ENCODE data around the gene CRYL1. TPM values are rescaled to one million over a fixed set of nuclear protein-coding genes. Genes with fewer than 3 reads are reported as not detected.

The CRYL1 gene, protein sequence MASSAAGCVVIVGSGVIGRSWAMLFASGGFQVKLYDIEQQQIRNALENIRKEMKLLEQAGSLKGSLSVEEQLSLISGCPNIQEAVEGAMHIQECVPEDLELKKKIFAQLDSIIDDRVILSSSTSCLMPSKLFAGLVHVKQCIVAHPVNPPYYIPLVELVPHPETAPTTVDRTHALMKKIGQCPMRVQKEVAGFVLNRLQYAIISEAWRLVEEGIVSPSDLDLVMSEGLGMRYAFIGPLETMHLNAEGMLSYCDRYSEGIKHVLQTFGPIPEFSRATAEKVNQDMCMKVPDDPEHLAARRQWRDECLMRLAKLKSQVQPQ
- total RNA-seq: 10 to 100 TPM; 20.1 to 22.8 TPM

DNA sequence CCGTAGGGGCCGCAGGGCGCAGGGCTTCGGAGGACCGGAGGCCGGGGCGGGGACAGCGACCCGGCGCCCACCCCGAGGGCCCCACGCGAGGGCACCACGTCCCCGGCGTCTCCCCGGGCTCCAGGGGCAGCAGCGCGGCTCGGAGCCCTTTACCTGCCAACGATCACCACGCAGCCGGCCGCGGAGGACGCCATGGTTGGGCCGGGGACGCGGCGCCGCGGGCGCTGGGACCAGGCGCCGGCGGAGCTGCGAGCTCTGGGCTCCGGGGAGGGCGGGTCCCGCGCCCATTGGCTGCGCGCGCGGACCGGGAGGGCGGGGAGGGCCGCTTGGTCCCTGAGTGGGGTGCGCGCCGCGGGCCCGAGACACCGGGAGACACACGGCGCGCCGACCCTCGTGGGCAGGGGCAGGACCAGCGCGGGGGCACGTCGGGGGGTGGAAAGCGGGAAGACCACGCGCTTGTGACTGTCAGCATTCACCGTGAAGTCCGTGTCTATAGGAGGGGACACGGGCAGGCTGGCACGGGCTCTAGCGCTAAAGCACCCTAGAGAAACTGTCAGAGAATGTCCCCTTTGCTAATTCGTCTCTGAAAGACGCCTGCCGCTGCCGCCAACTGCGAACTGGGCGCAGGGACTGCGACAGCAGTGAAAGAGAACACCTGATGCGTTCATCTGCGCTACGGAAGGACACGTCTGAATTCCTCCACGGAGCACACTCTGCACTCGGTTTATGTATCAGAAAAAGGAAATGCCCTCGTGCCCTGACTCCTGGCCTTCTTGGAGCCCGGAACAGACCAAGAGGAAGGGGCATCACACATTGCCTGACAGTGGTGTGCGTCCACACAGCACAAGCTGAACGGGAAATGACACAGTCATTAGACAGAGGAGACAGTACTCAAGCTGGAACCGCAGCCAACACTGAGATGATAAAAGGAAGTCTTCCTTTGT lies at the start of gene CRYL1:
Gene CRYL1 (minus strand): TSS at position 257 of the 944 bp plus-strand sequence. CDS start 63 bp downstream, at position 194.
- DNase-seq: peak; percentile 80
- no peaks in the 10 kb centered on the region for H3K27me3 Mint-ChIP-seq
- peak within 1 kb of the TSS; percentile 79 for H3K4me3 Mint-ChIP-seq
- peak within 1 kb of the TSS; percentile 77 for H3K27ac Mint-ChIP-seq
- ChIA-PET CTCF (interaction anchor here (0.9 to 1.6 kb wide), 2 partner anchors 33 to 178 kb away, joined by 3 to 6 read pairs; partner anchors contain the start of gene IL17D), POLR2A (interaction anchor here (0.6 to 1.9 kb wide), 16 partner anchors 10 to 541 kb away, joined by 3 to 7 read pairs (median 4); partner anchors contain the start of genes EEF1AKMT1, IFT88 and IL17D)
- H3K4me1 Mint-ChIP-seq: peaks cover 34% of the 10 kb centered on the region
- peaks cover 7% of the 10 kb centered on the region for H3K9me3 Mint-ChIP-seq
- H3K36me3 Mint-ChIP-seq (ENCODE audit: low read depth): peaks cover 5% of the 10 kb centered on the region

DNA sequence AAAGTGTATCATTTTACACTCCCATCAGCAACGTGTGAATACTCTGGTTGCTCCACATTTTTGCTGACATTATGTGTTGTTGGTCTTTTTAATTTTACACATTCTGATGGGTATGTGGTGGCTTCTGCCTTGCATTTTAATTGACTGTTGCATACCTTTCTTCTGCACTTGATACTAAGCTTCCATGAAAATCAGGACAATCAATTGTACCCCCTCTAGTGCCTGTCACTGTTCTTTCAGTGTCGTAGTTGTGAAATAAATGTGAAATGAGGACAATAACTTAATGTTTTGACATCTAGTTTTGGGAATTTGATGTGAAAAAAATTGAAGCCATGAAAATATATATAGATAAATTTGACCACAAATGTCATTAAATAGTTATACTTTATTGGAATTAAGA lies 48.0 kb upstream of the CRYL1 start:
- ChIA-PET POLR2A (interaction anchor here (0.9 kb wide), 1 partner anchor 10 kb away, joined by 3 read pairs; no protein-coding TSS in a partner anchor), CTCF (no interaction called here)
- H3K36me3 Mint-ChIP-seq (ENCODE audit: low read depth): peaks cover 24% of the 10 kb centered on the region
- peaks cover 2% of the 10 kb centered on the region for H3K9me3 Mint-ChIP-seq
- DNase-seq: no peak
- no peak overlapping the region for H3K4me3 Mint-ChIP-seq
- no peak overlapping the region for H3K27ac Mint-ChIP-seq
- no peaks in the 10 kb centered on the region for H3K27me3 Mint-ChIP-seq
- peaks cover 3% of the 10 kb centered on the region for H3K4me1 Mint-ChIP-seq

DNA sequence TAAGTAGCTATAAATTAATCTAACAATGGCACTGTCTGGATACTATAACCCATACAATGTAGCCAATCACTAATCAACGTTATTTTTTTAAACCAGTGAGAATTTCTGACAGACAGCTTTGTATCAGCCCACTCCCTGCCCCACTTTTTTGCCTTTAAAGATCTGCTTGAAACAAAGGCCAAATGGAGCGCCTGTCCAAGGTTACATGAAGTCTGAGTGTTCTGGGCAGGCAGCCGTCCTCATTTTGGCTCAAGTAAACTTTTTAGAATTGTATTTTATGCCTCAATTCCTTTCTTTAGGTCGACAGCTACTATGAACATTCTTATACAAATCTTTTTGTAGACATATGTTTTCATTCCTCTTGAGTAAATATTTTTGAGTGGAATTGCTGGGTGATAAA lies 47.5 kb upstream of the CRYL1 start:
- no peak for DNase-seq
- Mint-ChIP-seq H3K4me3 (no peak overlapping the region), H3K36me3 (ENCODE audit: low read depth) (peaks cover 21% of the 10 kb centered on the region), H3K4me1 (peaks cover 4% of the 10 kb centered on the region), H3K9me3 (peaks cover 2% of the 10 kb centered on the region), H3K27ac (no peak overlapping the region), H3K27me3 (no peaks in the 10 kb centered on the region)
- POLR2A ChIA-PET: interaction anchor here (0.9 to 1.1 kb wide), 2 partner anchors 9 to 48 kb away, joined by 3 read pairs; partner anchors contain the start of gene CRYL1
- CTCF ChIA-PET: no interaction called here

DNA sequence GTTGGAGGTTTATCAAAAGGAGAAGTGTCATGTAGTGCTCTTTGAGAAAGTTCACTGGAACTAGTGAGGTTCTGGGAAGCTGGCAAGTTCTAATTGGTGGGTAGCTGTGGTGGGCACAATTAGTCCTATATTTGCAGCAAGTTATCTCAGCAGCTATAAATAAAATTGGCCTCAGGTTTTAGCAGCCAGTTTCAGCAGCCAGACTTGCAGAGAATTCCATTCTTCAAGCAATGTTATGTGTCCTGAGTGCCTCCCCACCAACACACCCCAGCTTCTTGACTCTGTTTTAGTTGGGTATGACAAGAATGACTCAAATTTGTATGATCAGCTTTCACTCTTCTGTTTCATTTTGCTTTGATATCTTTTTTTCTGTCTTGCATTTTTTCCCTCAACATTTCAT lies 46.0 kb upstream of the CRYL1 start:
- H3K36me3 Mint-ChIP-seq (ENCODE audit: low read depth): peaks cover 17% of the 10 kb centered on the region
- no peak overlapping the region for H3K27ac Mint-ChIP-seq
- peaks cover 2% of the 10 kb centered on the region for H3K9me3 Mint-ChIP-seq
- peaks cover 12% of the 10 kb centered on the region for H3K4me1 Mint-ChIP-seq
- CTCF ChIA-PET: interaction anchor here (1.4 kb wide), 1 partner anchor 257 kb away, joined by 3 read pairs; no protein-coding TSS in a partner anchor
- DNase-seq: no peak
- H3K27me3 Mint-ChIP-seq: no peaks in the 10 kb centered on the region
- POLR2A ChIA-PET: interaction anchor here (1.6 kb wide), 1 partner anchor 45 kb away, joined by 3 read pairs; no protein-coding TSS in a partner anchor
- no peak overlapping the region for H3K4me3 Mint-ChIP-seq

DNA sequence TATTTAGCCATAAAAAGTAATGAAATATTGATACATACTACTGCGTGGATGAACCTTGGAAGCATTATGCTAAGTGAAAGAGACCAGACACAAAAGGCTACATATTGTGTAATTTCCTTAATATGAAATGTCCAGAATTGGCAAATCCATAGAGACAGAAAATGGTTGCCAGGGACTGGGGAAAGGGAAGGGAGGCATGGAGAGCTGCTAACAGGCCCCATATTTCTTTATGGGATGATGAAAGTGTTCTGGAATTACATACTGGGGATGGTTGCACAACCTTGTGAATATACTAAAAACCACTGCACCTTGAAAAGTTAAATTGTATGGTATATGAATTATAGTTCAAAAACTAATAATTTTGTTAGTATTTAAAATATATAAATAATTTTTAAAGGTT lies 44.9 kb upstream of the CRYL1 start:
- H3K4me3 Mint-ChIP-seq: no peak overlapping the region
- DNase-seq: no peak
- ChIA-PET POLR2A (no interaction called here), CTCF (no interaction called here)
- H3K27me3 Mint-ChIP-seq: no peaks in the 10 kb centered on the region
- peaks cover 2% of the 10 kb centered on the region for H3K9me3 Mint-ChIP-seq
- H3K4me1 Mint-ChIP-seq: peaks cover 17% of the 10 kb centered on the region
- peaks cover 9% of the 10 kb centered on the region for H3K36me3 Mint-ChIP-seq (ENCODE audit: low read depth)
- no peak overlapping the region for H3K27ac Mint-ChIP-seq

DNA sequence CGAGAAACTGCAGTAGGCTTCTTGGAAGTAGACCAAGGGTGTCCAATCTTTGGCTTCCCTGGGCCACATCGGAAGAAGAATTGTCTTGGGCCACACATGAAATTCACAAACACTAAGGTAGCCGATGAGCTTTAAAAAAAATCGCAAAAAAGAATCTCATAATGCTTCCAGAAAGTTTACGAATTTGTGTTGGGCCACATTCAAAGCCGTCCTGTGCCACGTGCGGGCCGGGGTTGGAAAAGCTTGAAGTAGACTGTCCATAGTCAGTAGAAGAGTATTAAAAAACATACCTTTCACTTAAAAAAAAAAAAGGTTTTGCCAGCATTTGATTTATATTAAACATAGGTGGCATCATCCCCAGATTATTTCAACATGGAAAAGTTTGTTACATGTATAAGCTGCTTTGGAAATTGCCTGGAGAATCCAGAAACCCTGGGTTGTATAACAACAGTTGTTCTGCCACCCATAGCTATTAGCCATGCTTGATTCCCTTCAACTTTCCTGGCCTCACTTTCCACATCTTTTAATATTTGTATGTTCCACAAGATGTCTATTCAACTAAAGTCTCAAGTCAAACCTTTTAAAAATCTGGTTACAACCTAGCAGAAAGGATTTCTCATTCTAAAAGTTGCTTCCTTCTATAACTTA lies 42.3 kb upstream of the CRYL1 start:
- peak overlapping the region; percentile 84 for H3K4me3 Mint-ChIP-seq
- peaks cover 16% of the 10 kb centered on the region for H3K9me3 Mint-ChIP-seq
- H3K4me1 Mint-ChIP-seq: peaks cover 20% of the 10 kb centered on the region
- no peak for DNase-seq
- H3K36me3 Mint-ChIP-seq (ENCODE audit: low read depth): peaks cover 17% of the 10 kb centered on the region
- ChIA-PET CTCF (interaction anchor here (0.9 to 1.8 kb wide), 4 partner anchors 14 to 145 kb away, joined by 3 to 4 read pairs (median 4); no protein-coding TSS in a partner anchor), POLR2A (interaction anchor here (0.8 to 1.0 kb wide), 2 partner anchors 14 to 206 kb away, joined by 3 read pairs; partner anchors contain the start of gene EEF1AKMT1)
- no peaks in the 10 kb centered on the region for H3K27me3 Mint-ChIP-seq
- peak overlapping the region; percentile 75 for H3K27ac Mint-ChIP-seq

DNA sequence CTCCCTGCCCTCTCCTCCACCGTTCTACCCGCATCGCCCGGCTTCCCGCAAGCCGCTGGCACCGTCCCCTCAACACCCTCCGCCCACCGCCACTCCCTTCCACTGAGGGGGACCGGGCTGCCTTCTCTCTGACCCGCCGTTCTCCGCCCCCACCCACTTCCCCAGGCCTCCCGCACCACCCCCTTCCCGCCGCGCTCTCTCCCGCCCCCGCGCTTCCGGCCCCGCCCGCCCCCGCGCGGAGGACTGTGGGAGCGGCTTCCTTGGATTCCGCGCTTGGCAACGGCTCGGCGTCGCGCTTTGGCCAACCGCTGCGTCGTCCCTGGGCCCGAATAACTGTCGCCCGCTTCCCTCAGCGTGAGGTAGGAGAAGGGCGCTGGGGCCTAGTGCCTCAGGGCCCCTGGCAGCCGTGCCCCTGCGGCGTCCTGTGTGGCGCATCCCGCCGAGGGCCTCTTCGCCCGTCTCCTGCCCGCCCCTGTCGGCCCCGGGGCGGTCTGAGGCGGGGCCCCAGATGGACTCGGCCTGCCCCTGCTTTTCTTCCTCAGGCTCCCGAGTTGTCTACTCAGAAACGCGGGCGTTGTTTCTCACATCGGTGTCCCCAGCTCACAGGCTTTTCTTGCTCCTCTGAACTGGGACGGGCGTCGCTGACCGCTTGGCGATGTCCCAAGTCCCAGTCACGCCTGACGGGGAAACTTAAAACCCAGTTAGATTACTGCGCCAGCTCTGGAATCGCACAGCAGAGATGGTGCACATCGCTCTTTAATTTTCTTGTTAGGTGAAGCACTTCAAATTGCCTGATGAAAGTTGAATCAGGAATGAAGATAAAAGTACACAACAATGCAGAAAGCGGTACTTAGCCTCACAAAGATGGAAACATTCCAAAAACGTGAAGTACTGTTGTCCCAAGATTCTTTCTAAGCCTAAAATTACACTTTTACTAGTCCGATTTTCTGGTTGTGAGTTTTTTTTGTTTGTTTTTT lies 41.5 kb upstream of the CRYL1 start, which contains the start of gene IFT88:
Gene IFT88 (plus strand): TSS at position 260 of the 977 bp plus-strand sequence. CDS start 7,229 bp downstream, outside the sequence.
- peak; percentile 88 for DNase-seq
- peak within 1 kb of the TSS; percentile 80 for H3K27ac Mint-ChIP-seq
- CTCF ChIA-PET: interaction anchor here (0.9 to 1.8 kb wide), 3 partner anchors 13 to 145 kb away, joined by 3 to 4 read pairs (median 4); no protein-coding TSS in a partner anchor
- POLR2A ChIA-PET: interaction anchor here (1.0 to 1.5 kb wide), 4 partner anchors 14 to 206 kb away, joined by 3 to 4 read pairs (median 4); partner anchors contain the start of genes CRYL1 and EEF1AKMT1
- H3K27me3 Mint-ChIP-seq: no peaks in the 10 kb centered on the region
- peaks cover 16% of the 10 kb centered on the region for H3K9me3 Mint-ChIP-seq
- peaks cover 14% of the 10 kb centered on the region for H3K36me3 Mint-ChIP-seq (ENCODE audit: low read depth)
- peak within 1 kb of the TSS; percentile 84 for H3K4me3 Mint-ChIP-seq
- peaks cover 20% of the 10 kb centered on the region for H3K4me1 Mint-ChIP-seq

DNA sequence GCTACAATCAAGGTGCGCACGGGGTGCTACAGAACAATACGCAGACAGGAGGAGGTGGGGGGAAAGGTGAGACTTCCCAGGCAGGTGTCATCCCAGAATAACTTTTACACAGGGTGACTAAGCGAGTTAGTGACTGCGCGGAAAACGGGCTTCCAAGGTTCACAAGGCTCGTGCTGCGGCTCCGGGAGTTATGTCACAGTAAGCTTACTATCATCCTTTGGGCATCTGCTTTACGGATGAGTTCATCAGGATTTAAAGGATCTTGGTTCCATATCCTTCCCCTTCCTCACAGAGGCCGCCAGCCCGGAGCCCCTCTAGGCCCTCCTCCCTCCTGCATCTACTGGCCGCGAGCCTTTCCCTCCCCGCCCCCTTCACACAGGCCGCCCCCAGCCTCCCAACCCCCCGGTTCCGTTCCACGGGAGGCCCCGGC lies 40.8 kb upstream of the CRYL1 start:
- DNase-seq: no peak
- H3K4me3 Mint-ChIP-seq: peak overlapping the region; percentile 84
- H3K27me3 Mint-ChIP-seq: no peaks in the 10 kb centered on the region
- H3K4me1 Mint-ChIP-seq: peaks cover 20% of the 10 kb centered on the region
- POLR2A ChIA-PET: interaction anchor here (1.0 to 1.5 kb wide), 3 partner anchors 13 to 147 kb away, joined by 3 to 4 read pairs (median 4); partner anchors contain the start of gene CRYL1
- CTCF ChIA-PET: interaction anchor here (1.2 kb wide), 1 partner anchor 138 kb away, joined by 3 read pairs; no protein-coding TSS in a partner anchor
- peaks cover 14% of the 10 kb centered on the region for H3K36me3 Mint-ChIP-seq (ENCODE audit: low read depth)
- peak overlapping the region; percentile 80 for H3K27ac Mint-ChIP-seq
- H3K9me3 Mint-ChIP-seq: peaks cover 16% of the 10 kb centered on the region

DNA sequence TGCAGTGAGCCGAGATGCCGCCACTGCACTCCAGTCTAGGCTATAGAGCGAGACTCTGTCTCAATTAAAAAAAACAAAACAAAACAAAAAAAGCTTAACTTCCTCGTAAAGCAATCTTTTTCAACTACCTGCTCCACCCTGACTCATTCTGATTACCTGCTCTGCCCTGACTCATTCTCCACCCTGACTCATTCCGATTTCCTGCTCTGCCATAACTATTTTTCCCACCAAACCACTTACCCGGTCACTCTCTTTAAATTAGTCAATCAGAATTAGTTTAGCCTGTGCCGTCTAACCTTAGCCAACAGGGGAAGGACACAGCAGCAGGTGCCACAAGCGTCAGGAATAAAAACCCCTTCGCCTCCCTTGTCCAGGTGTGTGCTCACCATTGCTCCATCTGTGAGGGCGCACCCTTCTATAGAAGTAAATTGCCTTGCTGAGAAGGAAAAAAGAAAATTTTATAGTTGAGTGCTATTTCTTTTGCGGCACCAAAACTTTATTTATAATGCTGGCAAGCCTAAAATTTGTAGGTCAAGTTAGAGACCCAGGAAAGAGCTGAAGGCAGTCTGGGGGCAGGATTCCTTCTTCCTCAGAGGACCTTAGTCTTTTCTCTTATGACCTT lies 39.6 kb upstream of the CRYL1 start:
- CTCF ChIA-PET: interaction anchor here (1.2 kb wide), 1 partner anchor 139 kb away, joined by 3 read pairs; no protein-coding TSS in a partner anchor
- peaks cover 14% of the 10 kb centered on the region for H3K36me3 Mint-ChIP-seq (ENCODE audit: low read depth)
- POLR2A ChIA-PET: interaction anchor here (1.6 kb wide), 1 partner anchor 39 kb away, joined by 5 read pairs; the partner anchor contains the start of gene CRYL1
- H3K9me3 Mint-ChIP-seq: peaks cover 16% of the 10 kb centered on the region
- H3K4me1 Mint-ChIP-seq: peaks cover 17% of the 10 kb centered on the region
- DNase-seq: no peak
- no peak overlapping the region for H3K27ac Mint-ChIP-seq
- no peaks in the 10 kb centered on the region for H3K27me3 Mint-ChIP-seq
- H3K4me3 Mint-ChIP-seq: no peak overlapping the region

DNA sequence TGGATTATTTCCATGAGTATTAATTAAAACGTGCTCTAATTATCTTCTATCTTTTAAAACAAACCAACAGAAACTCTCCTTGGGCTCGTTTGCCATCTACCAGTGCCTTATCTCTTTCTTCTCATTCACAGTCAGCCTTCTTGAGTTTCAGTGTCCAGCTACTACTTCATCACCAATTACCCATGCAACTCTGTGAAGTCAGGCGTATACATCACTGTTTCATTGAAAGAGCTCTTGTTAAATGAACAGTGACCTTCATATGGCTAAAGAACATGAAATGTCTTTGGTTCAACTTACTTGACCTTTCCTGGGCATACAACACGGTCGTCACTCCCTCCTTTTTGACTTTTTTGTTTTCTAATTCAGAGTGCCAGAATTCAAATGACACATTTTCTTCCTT lies 36.1 kb upstream of the CRYL1 start:
- H3K4me1 Mint-ChIP-seq: peaks cover 8% of the 10 kb centered on the region
- H3K36me3 Mint-ChIP-seq (ENCODE audit: low read depth): peaks cover 14% of the 10 kb centered on the region
- ChIA-PET POLR2A (no interaction called here), CTCF (no interaction called here)
- H3K27ac Mint-ChIP-seq: no peak overlapping the region
- H3K9me3 Mint-ChIP-seq: peaks cover 13% of the 10 kb centered on the region
- no peaks in the 10 kb centered on the region for H3K27me3 Mint-ChIP-seq
- no peak overlapping the region for H3K4me3 Mint-ChIP-seq
- DNase-seq: no peak
